Putamen (tissue), 1 donor: Measurements from ENCODE around the gene ARHGAP26.
"Not testable (repeated sequence)": the region's sequence is repeated elsewhere in the genome, so short reads cannot be mapped to it uniquely, and the experiment has no call there.

ENCODE experiments used
- DNase-seq: peaks from one replicate; pipeline ENCODE4 v3.0.0-alpha.2; 2016; ENCODE audit warnings: low spot score

Gene ARHGAP26

DNA sequence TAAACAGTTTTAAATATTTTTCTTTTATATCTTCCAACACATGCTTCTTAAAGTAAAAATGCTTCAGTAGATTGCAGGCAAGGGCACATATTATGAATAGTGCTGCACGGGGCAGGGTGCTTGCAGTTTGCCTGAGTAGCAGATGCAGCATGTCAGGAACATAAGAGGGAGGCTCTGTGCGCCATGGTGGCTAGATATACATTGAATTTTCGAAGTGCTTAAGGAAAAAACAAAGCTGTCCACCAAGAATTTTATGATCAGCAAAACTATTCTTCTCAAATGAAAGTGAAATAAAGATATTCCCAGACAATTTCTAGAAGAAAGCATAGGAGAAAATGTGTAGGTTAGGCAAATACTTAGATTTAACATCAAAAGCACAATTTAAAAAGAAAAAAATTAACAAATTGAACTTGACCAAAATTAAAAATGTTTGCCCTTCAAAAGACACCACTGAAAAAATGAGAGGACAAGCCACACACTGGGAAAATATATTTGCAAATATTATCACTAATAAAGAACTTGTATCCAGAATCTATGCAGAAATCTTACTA lies 420.2 kb downstream of the ARHGAP26 start:
- no peak for DNase-seq

DNA sequence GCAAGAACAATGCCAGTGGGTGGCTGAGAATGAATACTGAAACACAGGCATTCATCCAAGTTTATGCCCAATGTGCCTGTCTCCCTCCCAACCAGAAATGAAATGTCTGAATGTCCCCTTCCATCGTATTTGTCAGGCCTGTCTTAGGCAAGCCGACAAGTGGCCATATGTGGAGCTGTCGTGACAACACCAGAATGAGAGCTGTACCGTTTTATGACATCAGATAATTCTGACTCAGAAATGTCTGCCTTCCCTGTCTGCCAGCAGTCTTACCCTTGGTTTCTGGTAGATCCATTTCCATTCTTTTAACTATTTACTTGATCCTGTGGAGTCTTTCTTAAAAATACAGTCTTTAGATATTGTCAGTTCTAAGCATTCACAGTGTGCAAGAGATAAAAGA lies 421.5 kb downstream of the ARHGAP26 start:
- DNase-seq = no peak

DNA sequence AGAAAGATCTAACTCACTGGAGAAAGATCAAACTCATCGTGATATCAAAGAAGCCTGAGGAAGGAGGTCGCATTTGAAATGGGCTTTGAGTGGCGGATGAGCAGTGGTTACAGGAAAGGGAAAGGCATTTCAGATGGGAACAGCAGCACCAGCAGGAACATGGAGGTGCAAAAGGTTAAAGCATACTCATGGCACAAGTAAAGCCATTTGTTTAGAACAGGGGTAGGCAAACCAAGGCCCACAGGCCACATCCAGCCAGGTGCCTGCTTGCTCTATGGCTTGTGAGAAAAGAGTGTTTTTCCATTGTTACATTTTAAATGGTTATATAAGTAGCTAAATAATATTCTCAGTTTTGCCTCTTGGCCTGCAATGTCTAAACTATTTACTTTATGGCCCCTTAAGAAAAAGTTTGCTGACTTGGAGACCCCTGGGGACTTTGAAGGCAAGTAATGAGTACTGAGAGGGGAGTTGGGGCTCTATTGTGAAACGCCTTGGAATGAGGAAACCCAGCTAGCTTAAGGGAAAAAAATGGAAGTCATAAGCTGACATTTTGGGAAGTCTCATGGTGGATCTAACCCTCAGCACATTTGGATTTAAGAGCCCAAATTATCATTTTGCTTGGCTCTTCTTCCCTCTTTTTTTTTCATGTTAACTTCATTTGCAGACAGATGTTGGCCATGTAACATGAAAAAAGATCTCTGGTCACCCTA lies 422.2 kb downstream of the ARHGAP26 start:
- DNase-seq = no peak

- DNase-seq = no peak
Observed at GRCh38 chr5:143194206-143194605, 424.0 kb downstream of the ARHGAP26 start.

- no peak for DNase-seq
Observed at GRCh38 chr5:143194713-143195112, 424.5 kb downstream of the ARHGAP26 start.

DNA sequence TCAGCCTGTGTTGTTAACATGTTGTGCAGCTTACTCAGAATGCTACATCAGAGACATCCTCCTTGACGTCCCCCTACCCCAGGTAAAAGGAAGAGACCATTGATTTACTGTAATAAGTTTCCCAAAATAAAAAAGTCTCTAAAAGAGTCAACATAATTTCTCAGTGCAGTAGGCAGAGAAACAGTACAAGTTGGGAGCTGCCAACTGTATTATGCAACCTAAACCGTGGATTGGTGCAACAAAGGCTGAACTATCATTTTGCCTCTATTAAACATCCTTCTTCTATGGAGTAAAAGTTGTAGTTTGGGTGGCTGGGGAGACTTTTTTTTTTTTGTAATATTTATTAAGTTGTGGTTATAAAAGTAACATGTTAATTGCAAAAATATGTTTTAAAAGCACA lies 425.3 kb downstream of the ARHGAP26 start:
- DNase-seq = no peak

GRCh38 chr5:143196601-143197259 lies 426.6 kb downstream of the ARHGAP26 start:
- no peak for DNase-seq

- DNase-seq = no peak
Observed at GRCh38 chr5:143197260-143197656, 427.1 kb downstream of the ARHGAP26 start.

- no peak for DNase-seq
Observed at GRCh38 chr5:143198332-143198731, 428.2 kb downstream of the ARHGAP26 start.

DNA sequence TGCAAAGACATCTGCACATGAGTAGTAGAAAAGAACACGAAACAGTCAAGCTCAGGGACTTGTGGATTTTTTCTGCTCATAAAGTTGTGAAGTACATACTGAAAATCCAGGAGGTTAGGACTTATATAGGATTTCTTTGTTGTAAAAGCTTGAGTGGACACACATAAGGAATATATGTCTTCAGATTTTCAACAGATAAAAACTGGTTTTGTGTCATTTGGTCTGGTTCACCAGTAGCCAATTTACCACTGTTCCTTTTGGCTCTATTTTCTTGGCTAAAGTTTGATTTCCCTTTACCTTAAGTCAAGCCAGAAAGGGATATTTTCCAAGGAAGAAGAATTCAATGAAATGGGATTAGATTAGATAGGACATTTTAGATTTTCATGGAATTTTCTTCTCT lies 429.0 kb downstream of the ARHGAP26 start:
- DNase-seq = no peak

DNA sequence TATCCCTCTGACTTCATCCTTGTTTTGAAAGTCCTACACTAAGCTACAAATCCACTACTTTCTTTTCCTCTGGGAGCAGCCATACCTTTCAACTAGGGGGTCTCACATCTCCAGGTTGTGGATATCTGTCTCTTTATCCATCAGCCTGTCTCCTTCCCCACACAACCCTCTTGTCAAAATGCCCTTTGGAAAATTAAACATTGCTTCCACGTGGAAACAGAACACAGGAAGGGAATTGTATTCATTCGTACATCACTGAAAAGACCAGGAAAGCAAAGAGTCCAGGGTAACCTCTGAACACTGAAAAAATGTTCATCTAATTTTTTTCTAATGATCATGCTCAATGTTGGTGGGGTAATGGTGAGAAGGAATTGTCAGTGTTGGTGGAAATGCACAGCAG lies 429.7 kb downstream of the ARHGAP26 start:
- no peak for DNase-seq

- no peak for DNase-seq
Observed at GRCh38 chr5:143200781-143201398, 430.7 kb downstream of the ARHGAP26 start.

GRCh38 chr5:143201589-143201988 lies 431.4 kb downstream of the ARHGAP26 start:
- DNase-seq = no peak

DNA sequence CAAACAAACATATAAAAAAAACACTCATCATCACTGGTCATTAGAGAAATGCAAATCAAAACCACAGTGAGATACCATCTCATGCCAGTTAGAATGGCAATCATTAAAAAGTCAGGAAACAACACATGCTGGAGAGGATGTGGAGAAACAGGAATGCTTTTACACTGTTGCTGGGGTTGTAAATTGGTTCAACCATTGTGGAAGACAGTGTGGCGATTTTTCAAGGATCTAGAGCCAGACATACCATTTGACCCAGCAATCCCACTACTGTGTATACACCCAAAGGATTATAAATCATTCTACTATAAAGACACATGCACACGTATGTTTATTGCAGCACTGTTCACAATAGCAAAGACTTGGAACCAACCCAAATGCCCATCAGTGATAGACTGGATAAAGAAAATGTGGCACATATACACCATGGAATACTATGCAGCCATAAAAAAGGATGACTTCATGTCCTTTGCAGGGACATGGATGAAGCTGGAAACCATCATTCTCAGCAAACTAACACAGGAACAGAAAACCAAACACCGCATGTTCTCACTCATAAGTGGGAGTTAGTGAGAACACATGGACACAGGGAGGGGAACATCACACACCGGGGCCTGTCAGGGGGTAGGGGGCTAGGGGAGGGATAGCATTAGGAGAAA lies 433.3 kb downstream of the ARHGAP26 start:
- DNase-seq = not testable (repeated sequence)

GRCh38 chr5:143204474-143205246 lies 434.5 kb downstream of the ARHGAP26 start:
- no peak for DNase-seq

- no peak for DNase-seq
Observed at GRCh38 chr5:143205386-143205785, 435.2 kb downstream of the ARHGAP26 start.

GRCh38 chr5:143205883-143206195 lies 435.7 kb downstream of the ARHGAP26 start:
- no peak for DNase-seq

GRCh38 chr5:143206196-143207053 lies 436.2 kb downstream of the ARHGAP26 start:
- DNase-seq = no peak

DNA sequence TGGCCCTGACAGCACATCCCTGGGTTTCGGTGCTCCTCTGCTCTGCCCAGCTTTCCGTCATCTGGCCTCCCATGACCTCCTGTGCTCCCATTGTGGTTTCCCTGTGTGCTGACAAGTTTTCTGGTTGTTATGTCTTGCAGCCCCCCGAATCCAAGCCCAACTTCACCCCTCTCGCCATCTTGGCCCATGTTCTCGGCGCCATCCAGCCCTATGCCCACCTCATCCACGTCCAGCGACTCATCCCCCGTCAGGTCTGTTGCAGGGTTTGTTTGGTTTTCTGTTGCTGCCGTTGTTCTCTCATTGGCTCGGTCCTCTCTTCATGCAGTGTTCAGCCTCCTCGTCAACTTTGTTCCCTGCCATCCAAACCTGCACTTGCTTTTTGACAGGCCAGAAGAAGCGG lies 436.9 kb downstream of the ARHGAP26 start:
- DNase-seq = no peak

DNA sequence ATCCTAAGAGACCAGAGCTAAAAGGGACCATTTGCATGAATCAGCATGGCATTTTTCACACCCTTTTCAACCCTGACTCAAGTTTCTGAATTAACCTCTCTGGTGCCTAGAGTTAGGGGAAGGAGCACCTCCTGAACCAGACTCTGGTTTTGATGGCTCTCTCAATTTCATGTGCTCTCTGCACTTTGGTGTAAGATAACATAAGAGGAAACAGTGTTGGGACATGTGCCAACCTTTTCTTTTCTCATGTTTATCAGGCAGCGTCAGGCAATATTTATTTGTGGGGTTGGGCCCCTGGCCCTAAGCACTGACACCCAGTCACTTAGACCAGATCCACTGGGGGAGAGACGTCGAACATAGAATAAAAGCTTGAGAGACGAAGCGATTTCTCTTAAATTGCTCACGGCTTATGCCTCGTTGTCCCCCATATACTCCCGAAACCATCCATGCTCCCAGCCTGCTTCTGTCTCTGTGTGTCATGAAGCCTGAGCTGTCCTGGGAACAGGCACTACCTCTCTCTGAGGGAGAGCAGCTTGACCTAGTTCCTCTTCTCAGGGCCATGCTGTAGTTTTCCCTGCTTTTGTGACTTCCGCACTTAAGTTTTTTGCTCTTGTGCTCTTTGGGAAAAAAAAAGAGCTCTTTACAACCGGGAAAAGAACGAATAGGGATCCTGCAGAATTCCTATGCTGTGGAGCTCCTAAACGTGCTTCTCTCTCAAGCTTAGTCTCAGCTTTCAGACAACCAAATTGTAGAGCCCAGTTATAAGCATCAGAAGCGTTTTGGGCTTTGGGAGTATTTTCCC lies 437.6 kb downstream of the ARHGAP26 start:
- DNase-seq = no peak
